GM19467 (cell line): ENCODE data around the gene MUC21.
"Not testable (repeated sequence)": the region's sequence is repeated elsewhere in the genome, so short reads cannot be mapped to it uniquely, and the experiment has no call there.

Experiments used
- ATAC-seq: cut with Tn5 transposase; IDR thresholded peaks from one replicate; pipeline ENCODE4 v1.9.1; 2021; ENCODE audit warnings: mild to moderate bottlenecking, moderate library complexity; ENCODE audit not compliant: unreplicated experiment

MUC21 gene

GRCh38 chr6:30966154-30966553, 17.4 kb upstream of the MUC21 start:
- ATAC-seq = no peak

DNA sequence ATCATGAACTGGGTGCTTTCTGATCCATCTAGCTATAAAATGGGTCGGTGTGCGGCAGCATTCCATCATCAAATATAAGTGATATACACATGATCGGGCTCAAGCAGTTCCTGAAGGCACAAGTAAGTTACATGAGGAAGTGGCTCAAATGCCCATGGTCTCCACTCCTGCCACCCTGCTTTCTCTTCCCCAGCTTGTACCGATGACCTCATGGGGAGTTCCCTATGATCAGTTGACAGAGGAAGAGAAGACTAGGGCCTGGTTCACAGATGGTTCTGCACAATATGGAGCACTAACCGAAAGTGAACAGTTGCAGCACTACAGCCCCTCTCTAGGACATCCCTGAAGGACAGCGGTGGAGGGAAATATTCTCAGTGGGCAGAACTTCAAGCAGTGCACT, 14.3 kb upstream of the MUC21 start:
- not testable (repeated sequence) for ATAC-seq

GRCh38 chr6:30970946-30971345, 12.6 kb upstream of the MUC21 start:
- no peak for ATAC-seq

- ATAC-seq = no peak
Measured at GRCh38 chr6:30972816-30973215, 10.7 kb upstream of the MUC21 start.

DNA sequence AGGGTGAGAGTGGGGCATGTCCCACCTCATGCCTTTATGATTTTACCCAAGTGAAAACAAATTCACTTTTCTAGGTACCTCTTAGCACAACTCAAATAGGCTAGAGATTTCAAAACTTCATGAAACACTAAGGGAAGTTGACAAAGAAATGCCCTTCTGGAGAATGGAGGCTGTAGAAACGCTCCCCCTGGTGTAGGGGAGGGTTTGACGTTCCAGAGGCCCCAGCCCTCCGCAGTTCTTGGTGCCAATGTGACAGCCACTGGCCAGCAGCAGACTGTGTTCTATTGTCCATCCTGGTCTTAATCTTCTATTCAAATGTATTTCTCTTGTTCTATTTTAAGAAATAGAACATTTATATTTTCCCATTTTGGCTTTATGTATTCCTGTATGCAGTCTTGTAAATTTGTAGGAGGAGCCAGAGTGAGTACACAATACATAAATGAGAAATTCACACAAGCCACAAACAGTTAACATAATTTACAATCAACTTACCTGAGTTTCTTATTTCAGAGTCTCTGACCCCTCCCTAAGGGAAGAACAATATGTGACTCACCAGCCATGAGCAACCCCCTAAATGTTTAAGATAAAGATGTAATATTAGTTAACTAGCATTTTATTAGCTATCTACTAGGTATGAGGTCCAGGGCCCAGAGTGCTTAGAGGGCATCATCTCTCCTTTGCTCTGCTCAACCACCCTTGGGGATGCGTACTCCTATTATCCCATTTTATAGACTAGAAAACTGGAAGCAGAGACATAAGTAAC, 8.8 kb upstream of the MUC21 start:
- ATAC-seq = no peak

DNA sequence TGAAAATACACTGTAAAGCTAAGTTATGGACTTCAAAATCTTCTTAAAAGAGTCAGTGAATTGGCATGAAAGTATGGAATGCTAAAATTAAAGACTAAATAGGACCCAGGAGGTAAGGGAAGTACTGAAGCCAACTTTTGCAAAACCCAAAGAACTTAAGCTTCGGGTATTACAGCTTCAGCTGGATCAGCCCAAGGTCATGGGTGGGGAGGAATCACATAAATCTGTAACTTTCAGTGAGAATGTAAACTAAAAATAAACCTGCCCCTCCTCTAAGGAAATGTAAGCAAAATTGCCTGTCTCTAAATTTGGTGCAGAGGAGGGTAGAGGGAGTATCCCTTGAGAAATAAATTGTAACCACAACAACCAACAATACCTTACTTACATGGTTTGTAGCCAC, 4.4 kb upstream of the MUC21 start:
- ATAC-seq = no peak

- ATAC-seq = no peak
Measured at GRCh38 chr6:30979690-30980089, 3.8 kb upstream of the MUC21 start.

GRCh38 chr6:30981942-30982772, 1.4 kb upstream of the MUC21 start:
- no peak for ATAC-seq

GRCh38 chr6:30985490-30985889, 2.0 kb downstream of the MUC21 start:
- ATAC-seq = no peak

GRCh38 chr6:30987304-30987703, 3.8 kb downstream of the MUC21 start:
- no peak for ATAC-seq

GRCh38 chr6:30988209-30988825, 4.8 kb downstream of the MUC21 start:
- no peak for ATAC-seq

GRCh38 chr6:30990422-30991086, 7.0 kb downstream of the MUC21 start:
- no peak for ATAC-seq

GRCh38 chr6:30991891-30992290, 8.4 kb downstream of the MUC21 start:
- ATAC-seq = no peak

DNA sequence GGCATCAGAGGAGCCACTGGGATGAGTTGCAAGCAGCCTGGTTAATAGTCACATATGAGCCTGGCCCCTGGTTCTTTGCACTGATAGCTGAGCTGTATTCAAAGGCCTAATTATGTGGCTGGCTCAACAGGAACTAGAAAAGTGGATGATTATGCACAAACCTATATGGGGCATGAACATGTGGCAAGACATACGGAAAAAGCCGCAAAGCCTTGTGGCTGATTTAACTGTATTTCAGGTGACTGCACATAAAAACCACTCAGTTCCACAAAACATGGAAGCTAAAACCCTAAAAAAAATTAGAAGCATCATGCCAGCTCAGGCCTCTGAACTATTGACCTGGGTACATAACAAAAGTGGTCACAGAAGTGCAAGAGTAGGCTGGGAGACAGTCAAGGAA, 13.8 kb downstream of the MUC21 start:
- ATAC-seq = no peak

- no peak for ATAC-seq
Measured at GRCh38 chr6:30998785-30999184, 15.3 kb downstream of the MUC21 start.

DNA sequence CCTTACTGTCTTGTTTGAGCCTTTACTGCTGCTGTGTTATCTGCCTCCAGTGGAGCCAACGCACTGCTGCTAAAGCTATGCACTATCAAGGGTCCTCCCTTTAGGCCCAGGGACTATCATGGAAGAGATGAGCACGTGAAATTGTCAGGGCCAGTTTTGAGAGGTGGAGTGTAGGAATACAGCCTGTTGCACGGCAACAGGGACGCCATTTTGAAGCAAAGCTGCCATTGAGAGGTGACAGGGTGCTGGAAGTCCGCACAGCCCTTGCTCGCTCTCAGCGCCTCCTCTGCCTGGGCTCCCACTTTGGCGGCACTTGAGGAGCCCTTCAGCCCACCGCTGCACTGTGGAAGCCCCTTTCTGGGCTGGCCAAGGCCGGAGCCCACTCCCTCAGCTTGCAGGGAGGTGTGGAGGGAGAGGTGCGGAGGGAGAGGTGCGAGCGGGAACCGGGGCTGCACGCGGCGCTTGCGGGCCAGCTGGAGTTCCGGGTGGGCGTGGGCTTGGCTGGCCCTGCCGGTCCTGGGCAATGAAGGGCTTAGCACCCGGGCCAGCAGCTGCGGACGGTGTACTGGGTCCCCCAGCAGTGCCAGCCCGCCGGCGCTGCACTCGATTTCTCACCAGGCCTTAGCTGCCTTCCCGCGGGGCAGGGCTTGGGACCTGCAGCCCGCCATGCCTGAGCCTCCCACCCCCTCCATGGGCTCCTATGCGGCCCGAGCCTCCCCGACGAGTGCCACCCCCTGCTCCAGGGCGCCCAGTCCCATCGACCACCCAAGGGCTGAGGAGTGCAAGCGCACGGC, 16.7 kb downstream of the MUC21 start:
- ATAC-seq = not testable (repeated sequence)

GRCh38 chr6:31001281-31001888, 17.9 kb downstream of the MUC21 start:
- ATAC-seq = no peak

- no peak for ATAC-seq
Measured at GRCh38 chr6:31002471-31002870, 19.0 kb downstream of the MUC21 start.

- ATAC-seq = no peak
Measured at GRCh38 chr6:31004794-31005193, 21.3 kb downstream of the MUC21 start.
